ENCODE measurements around the gene ARPIN. TPM values are rescaled to one million over a fixed set of nuclear protein-coding genes. Genes with fewer than 3 reads are reported as not detected.

ARPIN gene
- total and polyA plus RNA-seq, 2 experiments from 2014 or later, result 0.79 to 2.8 TPM

- H3K27me3 Mint-ChIP-seq (ENCODE audit: insufficient read depth, low read depth, poor library complexity), result peaks cover 8% of the 10 kb centered on the region
- no peaks in the 10 kb centered on the region for H3K36me3 Mint-ChIP-seq (ENCODE audit: low read depth)
- no peaks in the 10 kb centered on the region for H3K9me3 Mint-ChIP-seq
- Histone ChIP-seq H3K9me2 (ENCODE audit: insufficient read depth) (no peaks in the 10 kb centered on the region), H3K4me1 (ENCODE audit: insufficient read depth) (no peaks in the 10 kb centered on the region), H3F3A (replicated peaks; ENCODE audit: low read depth) (no peaks in the 10 kb centered on the region), H3K36me3 (ENCODE audit: insufficient read depth) (no peaks in the 10 kb centered on the region), H4K20me1 (replicated peaks; ENCODE audit: insufficient read depth) (no peaks in the 10 kb centered on the region), H3K79me2 (replicated peaks; ENCODE audit: insufficient read depth) (no peaks in the 10 kb centered on the region), H3K4me2 (no peak overlapping the region), H2AFZ (no peak overlapping the region), H3K27ac (ENCODE audit: low read depth) (no peak overlapping the region), H3K27me3 (ENCODE audit: insufficient read depth) (no peaks in the 10 kb centered on the region), H3K4me3 (no peak overlapping the region)
- no peak overlapping the region for H3K4me3 Mint-ChIP-seq
- TF ChIP-seq ETS1 (IDR thresholded peaks at IDR 0.05), result no peak
- TF ChIP-seq CREB1 (CRISPR knock-in tag; IDR thresholded peaks at IDR 0.05; ENCODE audit: low read depth), result no peak
- TF ChIP-seq NANOG (IDR thresholded peaks at IDR 0.05; ENCODE audit: borderline replicate concordance), result no peak
- no peak for TF ChIP-seq POLR2AphosphoS5 (IDR thresholded peaks at IDR 0.05; ENCODE audit: low read depth)
- no peak for TF ChIP-seq REST (IDR thresholded peaks at IDR 0.05; ENCODE audit: unreplicated experiment)
- no peak for TF ChIP-seq ZNF331 (CRISPR knock-in tag; IDR thresholded peaks at IDR 0.05; ENCODE audit: low read depth)
- no peak for TF ChIP-seq ZNF114 (CRISPR knock-in tag; IDR thresholded peaks at IDR 0.05)
- TF ChIP-seq JUNB (IDR thresholded peaks at IDR 0.05; ENCODE audit: unreplicated experiment), result no peak
- no peak for TF ChIP-seq ZNF462 (CRISPR knock-in tag; IDR thresholded peaks at IDR 0.05)
- TF ChIP-seq CTCF (conservative IDR thresholded peaks at IDR 0.05; ENCODE audit: low read depth in 2 of 2), result no peak
- no peak for TF ChIP-seq EZH2 (IDR thresholded peaks at IDR 0.05; ENCODE audit: low read depth, unreplicated experiment)
- no peaks in the 10 kb centered on the region for H3K4me1 Mint-ChIP-seq
- DNase-seq (ENCODE audit: low spot score) (no peak), ATAC-seq (no peak)
- no peak overlapping the region for H3K27ac Mint-ChIP-seq
Observed at GRCh38 chr15:89936051-89936785, 23.5 kb upstream of the ARPIN start.
